WTC11 (cell line): Measurements from ENCODE around the gene VSTM2L. TPM values are rescaled to one million over a fixed set of nuclear protein-coding genes. Genes with fewer than 3 reads are reported as not detected.

ENCODE experiments used
- ATAC-seq: fragments of 200-7000 bp; cut with Tn5 transposase; 2 replicates; pipeline ENCODE4 v1.10.0; 2021; ENCODE audit warnings: mild to moderate bottlenecking, moderate library complexity
- CTCF ChIA-PET: fragments of 300-600 bp; sonication (Branson Sonifier 250); formaldehyde crosslinking; loops from one replicate; lab custom pipeline; 2021; ENCODE audit warnings: antibody characterized with exemption; lab: Charles Lee
- POLR2A ChIA-PET: fragments of 350-600 bp; sonication (Branson Sonifier 250); formaldehyde crosslinking; loops from one replicate; lab custom pipeline; 2021; ENCODE audit warnings: antibody characterized with exemption; lab: Charles Lee
- DNase-seq: peaks from one replicate; pipeline ENCODE4 v3.0.0; 2021; ENCODE audit warnings: low spot score
- H3K27ac Mint-ChIP-seq: 2 replicates; pipeline ENCODE4 v1.8.0; 2021; ENCODE audit warnings: mixed read lengths
- H3K27me3 Mint-ChIP-seq: 2 replicates; pipeline ENCODE4 v1.8.0; 2021; ENCODE audit warnings: low read depth, mild to moderate bottlenecking, moderate library complexity, mixed read lengths
- H3K36me3 Mint-ChIP-seq: 2 replicates; pipeline ENCODE4 v1.8.0; 2021; ENCODE audit warnings: mixed read lengths
- H3K4me1 Mint-ChIP-seq: 2 replicates; pipeline ENCODE4 v1.8.0; 2022; ENCODE audit warnings: mixed read lengths
- H3K4me3 Mint-ChIP-seq: 2 replicates; pipeline ENCODE4 v1.8.0; 2021; ENCODE audit warnings: mild to moderate bottlenecking, moderate library complexity, mixed read lengths
- H3K9me3 Mint-ChIP-seq: 2 replicates; pipeline ENCODE4 v1.8.0; 2021; ENCODE audit warnings: mixed read lengths
- CBFB ChIP-seq: sonication (generic); formaldehyde crosslinking; IDR thresholded peaks from 2 replicates; pipeline ENCODE4 v1.8.1; 2022; ENCODE audit warnings: mild to moderate bottlenecking, low read depth, missing genetic modification reagents
- CREB1 ChIP-seq: sonication (generic); formaldehyde crosslinking; IDR thresholded peaks from 2 replicates; pipeline ENCODE4 v1.8.0; 2023; ENCODE audit warnings: mild to moderate bottlenecking, missing genetic modification reagents
- CREM ChIP-seq: sonication (generic); formaldehyde crosslinking; IDR thresholded peaks from 2 replicates; pipeline ENCODE4 v1.8.1; 2022; ENCODE audit warnings: mild to moderate bottlenecking, missing genetic modification reagents, moderate library complexity
- GRHL2 ChIP-seq: fragments of 250-450 bp; sonication (Bioruptor Pico); IDR thresholded peaks from 2 replicates; pipeline ENCODE4 v1.8.0; 2022; ENCODE audit warnings: mild to moderate bottlenecking, moderate library complexity; ENCODE audit not compliant: insufficient replicate concordance, severe bottlenecking
- JAZF1 ChIP-seq: fragments of 250-450 bp; sonication (Bioruptor Pico); IDR thresholded peaks from 2 replicates; pipeline ENCODE4 v1.9.0; 2021; ENCODE audit warnings: moderate library complexity, mild to moderate bottlenecking, inconsistent platforms
- MXD4 ChIP-seq: fragments of 250-450 bp; sonication (Bioruptor Pico); IDR thresholded peaks from 2 replicates; pipeline ENCODE4 v1.8.0; 2021; ENCODE audit warnings: mild to moderate bottlenecking, moderate library complexity, borderline replicate concordance
- MYBL2 ChIP-seq: sonication (generic); formaldehyde crosslinking; IDR thresholded peaks from 2 replicates; pipeline ENCODE4 v1.8.1; 2023; ENCODE audit warnings: mild to moderate bottlenecking, moderate library complexity, missing genetic modification reagents
- NR2C2 ChIP-seq: sonication (generic); formaldehyde crosslinking; IDR thresholded peaks from 2 replicates; pipeline ENCODE4 v1.8.0; 2022; ENCODE audit warnings: mild to moderate bottlenecking, missing genetic modification reagents
- OVOL2 ChIP-seq: fragments of 250-450 bp; sonication (Bioruptor Pico); IDR thresholded peaks from 2 replicates; pipeline ENCODE4 v1.9.0; 2021; ENCODE audit warnings: mild to moderate bottlenecking, borderline replicate concordance
- SP1 ChIP-seq: sonication (generic); formaldehyde crosslinking; conservative IDR thresholded peaks from 2 replicates; pipeline ENCODE4 v1.8.1; 2022; ENCODE audit warnings: missing genetic modification reagents
- TCF7 ChIP-seq: sonication (generic); formaldehyde crosslinking; IDR thresholded peaks from 2 replicates; pipeline ENCODE4 v1.8.0; 2022; ENCODE audit warnings: mild to moderate bottlenecking, low read depth, missing genetic modification reagents, moderate library complexity
- TEAD4 ChIP-seq: sonication (generic); formaldehyde crosslinking; IDR thresholded peaks from 2 replicates; pipeline ENCODE4 v1.8.0; 2022; ENCODE audit warnings: mild to moderate bottlenecking, missing genetic modification reagents
- TP53 ChIP-seq: sonication (generic); formaldehyde crosslinking; IDR thresholded peaks from 2 replicates; pipeline ENCODE4 v1.8.1; 2023; ENCODE audit warnings: mild to moderate bottlenecking, missing genetic modification reagents
- ZNF671 ChIP-seq: fragments of 250-450 bp; sonication (Bioruptor Pico); IDR thresholded peaks from 2 replicates; pipeline ENCODE4 v1.8.0; 2021; ENCODE audit warnings: mild to moderate bottlenecking
- total RNA-seq: library from RNA; stranded (reverse); gene quantifications from 3 replicates; pipeline ENCODE4 v1.2.3, GENCODE V29; 2021
- TF ChIP-seq, protein P1 (sequence below): fragments of 250-450 bp; sonication (Bioruptor Pico); IDR thresholded peaks from 2 replicates; pipeline ENCODE4 v2.1.2; 2022; ENCODE audit warnings: mild to moderate bottlenecking, moderate library complexity
- TF ChIP-seq, protein P2 (sequence below): sonication (generic); formaldehyde crosslinking; IDR thresholded peaks from 2 replicates; pipeline ENCODE4 v1.8.1; 2022; ENCODE audit warnings: mild to moderate bottlenecking, moderate library complexity, missing genetic modification reagents
- TF ChIP-seq, protein P3 (sequence below): sonication (generic); formaldehyde crosslinking; IDR thresholded peaks from 2 replicates; pipeline ENCODE4 v1.8.1; 2023; ENCODE audit warnings: mild to moderate bottlenecking, missing genetic modification reagents, borderline replicate concordance
- TF ChIP-seq, protein P4 (sequence below): sonication (generic); formaldehyde crosslinking; IDR thresholded peaks from 2 replicates; pipeline ENCODE4 v1.8.0; 2022; ENCODE audit warnings: mild to moderate bottlenecking, missing genetic modification reagents
- TF ChIP-seq, protein P5 (sequence below): sonication (generic); formaldehyde crosslinking; IDR thresholded peaks from 2 replicates; pipeline ENCODE4 v1.8.0; 2022; ENCODE audit warnings: missing genetic modification reagents
- TF ChIP-seq, protein P6 (sequence below): sonication (generic); formaldehyde crosslinking; conservative IDR thresholded peaks from 2 replicates; pipeline ENCODE4 v1.8.1; 2022; ENCODE audit warnings: mild to moderate bottlenecking, missing genetic modification reagents
- TF ChIP-seq, protein P7 (sequence below): sonication (generic); formaldehyde crosslinking; IDR thresholded peaks from 2 replicates; pipeline ENCODE4 v1.8.1; 2023; ENCODE audit warnings: mild to moderate bottlenecking, moderate library complexity, missing genetic modification reagents

The VSTM2L gene
- total RNA-seq, 1 experiment from 2014 or later, result 1.9 TPM

DNA sequence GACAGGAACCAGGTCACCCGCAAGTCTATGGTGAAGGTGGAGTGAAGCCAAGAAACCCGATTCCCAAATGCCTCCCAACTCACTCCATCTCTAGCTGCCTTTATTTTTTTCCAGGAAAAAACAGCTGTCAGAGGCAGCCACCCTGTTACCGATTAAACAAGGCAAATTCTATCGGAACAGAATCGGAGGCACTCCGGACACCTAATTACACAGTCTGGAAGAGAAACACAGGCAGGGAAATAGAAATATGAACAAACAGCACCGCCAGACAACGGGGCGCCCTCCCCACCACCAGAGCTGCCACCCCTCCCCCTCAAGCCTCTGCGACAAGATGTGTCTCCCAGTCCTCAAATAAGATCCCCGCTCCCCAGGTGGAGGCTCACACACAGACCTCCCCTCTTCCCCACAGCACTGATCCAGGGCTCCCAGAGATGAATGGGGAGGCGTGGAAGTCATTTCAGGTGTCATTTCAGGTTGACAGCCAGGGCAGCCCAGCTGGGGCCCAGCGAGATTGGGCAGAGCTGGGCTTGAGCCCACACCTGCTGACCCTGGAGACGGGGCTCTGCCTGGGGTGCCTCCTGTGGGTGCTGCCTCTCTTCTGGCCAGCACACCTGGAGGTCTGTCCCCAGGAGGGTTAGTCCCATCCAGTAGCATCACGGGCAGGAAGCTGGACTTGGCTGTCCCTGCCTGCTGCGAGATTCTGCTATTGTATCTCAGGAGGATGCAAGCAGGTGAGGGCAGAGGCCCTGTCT lies 19.8 kb upstream of the VSTM2L start:
- ChIA-PET POLR2A (no interaction called here), CTCF (interaction anchor here (0.8 kb wide), 1 partner anchor 32 kb away, joined by 3 read pairs; no protein-coding TSS in a partner anchor)
- no peaks in the 10 kb centered on the region for H3K27me3 Mint-ChIP-seq
- no peak overlapping the region; the same call in 1 of the 2 replicates for H3K27ac Mint-ChIP-seq
- peaks cover 7% of the 10 kb centered on the region for H3K4me1 Mint-ChIP-seq
- H3K9me3 Mint-ChIP-seq, result no peaks in the 10 kb centered on the region
- no peak overlapping the region for H3K4me3 Mint-ChIP-seq
- H3K36me3 Mint-ChIP-seq, result no peaks in the 10 kb centered on the region
- no peak for ATAC-seq
- TF ChIP-seq JAZF1 (no peak), NR2C2 (no peak), MXD4 (no peak), MYBL2 (CRISPR knock-in tag) (no peak), OVOL2 (CRISPR knock-in tag) (no peak), TP53 (CRISPR knock-in tag) (no peak), SP1 (no peak)
- TF ChIP-seq, protein P1, sequence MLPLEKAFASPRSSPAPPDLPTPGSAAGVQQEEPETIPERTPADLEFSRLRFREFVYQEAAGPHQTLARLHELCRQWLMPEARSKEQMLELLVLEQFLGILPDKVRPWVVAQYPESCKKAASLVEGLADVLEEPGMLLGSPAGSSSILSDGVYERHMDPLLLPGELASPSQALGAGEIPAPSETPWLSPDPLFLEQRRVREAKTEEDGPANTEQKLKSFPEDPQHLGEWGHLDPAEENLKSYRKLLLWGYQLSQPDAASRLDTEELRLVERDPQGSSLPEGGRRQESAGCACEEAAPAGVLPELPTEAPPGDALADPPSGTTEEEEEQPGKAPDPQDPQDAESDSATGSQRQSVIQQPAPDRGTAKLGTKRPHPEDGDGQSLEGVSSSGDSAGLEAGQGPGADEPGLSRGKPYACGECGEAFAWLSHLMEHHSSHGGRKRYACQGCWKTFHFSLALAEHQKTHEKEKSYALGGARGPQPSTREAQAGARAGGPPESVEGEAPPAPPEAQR (CRISPR knock-in tag), result no peak
- TF ChIP-seq, protein P2, sequence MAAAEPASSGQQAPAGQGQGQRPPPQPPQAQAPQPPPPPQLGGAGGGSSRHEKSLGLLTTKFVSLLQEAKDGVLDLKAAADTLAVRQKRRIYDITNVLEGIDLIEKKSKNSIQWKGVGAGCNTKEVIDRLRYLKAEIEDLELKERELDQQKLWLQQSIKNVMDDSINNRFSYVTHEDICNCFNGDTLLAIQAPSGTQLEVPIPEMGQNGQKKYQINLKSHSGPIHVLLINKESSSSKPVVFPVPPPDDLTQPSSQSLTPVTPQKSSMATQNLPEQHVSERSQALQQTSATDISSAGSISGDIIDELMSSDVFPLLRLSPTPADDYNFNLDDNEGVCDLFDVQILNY (CRISPR knock-in tag), result no peak
- TF ChIP-seq, protein P3, sequence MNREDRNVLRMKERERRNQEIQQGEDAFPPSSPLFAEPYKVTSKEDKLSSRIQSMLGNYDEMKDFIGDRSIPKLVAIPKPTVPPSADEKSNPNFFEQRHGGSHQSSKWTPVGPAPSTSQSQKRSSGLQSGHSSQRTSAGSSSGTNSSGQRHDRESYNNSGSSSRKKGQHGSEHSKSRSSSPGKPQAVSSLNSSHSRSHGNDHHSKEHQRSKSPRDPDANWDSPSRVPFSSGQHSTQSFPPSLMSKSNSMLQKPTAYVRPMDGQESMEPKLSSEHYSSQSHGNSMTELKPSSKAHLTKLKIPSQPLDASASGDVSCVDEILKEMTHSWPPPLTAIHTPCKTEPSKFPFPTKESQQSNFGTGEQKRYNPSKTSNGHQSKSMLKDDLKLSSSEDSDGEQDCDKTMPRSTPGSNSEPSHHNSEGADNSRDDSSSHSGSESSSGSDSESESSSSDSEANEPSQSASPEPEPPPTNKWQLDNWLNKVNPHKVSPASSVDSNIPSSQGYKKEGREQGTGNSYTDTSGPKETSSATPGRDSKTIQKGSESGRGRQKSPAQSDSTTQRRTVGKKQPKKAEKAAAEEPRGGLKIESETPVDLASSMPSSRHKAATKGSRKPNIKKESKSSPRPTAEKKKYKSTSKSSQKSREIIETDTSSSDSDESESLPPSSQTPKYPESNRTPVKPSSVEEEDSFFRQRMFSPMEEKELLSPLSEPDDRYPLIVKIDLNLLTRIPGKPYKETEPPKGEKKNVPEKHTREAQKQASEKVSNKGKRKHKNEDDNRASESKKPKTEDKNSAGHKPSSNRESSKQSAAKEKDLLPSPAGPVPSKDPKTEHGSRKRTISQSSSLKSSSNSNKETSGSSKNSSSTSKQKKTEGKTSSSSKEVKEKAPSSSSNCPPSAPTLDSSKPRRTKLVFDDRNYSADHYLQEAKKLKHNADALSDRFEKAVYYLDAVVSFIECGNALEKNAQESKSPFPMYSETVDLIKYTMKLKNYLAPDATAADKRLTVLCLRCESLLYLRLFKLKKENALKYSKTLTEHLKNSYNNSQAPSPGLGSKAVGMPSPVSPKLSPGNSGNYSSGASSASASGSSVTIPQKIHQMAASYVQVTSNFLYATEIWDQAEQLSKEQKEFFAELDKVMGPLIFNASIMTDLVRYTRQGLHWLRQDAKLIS, result no peak
- TF ChIP-seq, protein P4, sequence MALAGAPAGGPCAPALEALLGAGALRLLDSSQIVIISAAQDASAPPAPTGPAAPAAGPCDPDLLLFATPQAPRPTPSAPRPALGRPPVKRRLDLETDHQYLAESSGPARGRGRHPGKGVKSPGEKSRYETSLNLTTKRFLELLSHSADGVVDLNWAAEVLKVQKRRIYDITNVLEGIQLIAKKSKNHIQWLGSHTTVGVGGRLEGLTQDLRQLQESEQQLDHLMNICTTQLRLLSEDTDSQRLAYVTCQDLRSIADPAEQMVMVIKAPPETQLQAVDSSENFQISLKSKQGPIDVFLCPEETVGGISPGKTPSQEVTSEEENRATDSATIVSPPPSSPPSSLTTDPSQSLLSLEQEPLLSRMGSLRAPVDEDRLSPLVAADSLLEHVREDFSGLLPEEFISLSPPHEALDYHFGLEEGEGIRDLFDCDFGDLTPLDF (CRISPR knock-in tag), result no peak
- TF ChIP-seq, protein P5, sequence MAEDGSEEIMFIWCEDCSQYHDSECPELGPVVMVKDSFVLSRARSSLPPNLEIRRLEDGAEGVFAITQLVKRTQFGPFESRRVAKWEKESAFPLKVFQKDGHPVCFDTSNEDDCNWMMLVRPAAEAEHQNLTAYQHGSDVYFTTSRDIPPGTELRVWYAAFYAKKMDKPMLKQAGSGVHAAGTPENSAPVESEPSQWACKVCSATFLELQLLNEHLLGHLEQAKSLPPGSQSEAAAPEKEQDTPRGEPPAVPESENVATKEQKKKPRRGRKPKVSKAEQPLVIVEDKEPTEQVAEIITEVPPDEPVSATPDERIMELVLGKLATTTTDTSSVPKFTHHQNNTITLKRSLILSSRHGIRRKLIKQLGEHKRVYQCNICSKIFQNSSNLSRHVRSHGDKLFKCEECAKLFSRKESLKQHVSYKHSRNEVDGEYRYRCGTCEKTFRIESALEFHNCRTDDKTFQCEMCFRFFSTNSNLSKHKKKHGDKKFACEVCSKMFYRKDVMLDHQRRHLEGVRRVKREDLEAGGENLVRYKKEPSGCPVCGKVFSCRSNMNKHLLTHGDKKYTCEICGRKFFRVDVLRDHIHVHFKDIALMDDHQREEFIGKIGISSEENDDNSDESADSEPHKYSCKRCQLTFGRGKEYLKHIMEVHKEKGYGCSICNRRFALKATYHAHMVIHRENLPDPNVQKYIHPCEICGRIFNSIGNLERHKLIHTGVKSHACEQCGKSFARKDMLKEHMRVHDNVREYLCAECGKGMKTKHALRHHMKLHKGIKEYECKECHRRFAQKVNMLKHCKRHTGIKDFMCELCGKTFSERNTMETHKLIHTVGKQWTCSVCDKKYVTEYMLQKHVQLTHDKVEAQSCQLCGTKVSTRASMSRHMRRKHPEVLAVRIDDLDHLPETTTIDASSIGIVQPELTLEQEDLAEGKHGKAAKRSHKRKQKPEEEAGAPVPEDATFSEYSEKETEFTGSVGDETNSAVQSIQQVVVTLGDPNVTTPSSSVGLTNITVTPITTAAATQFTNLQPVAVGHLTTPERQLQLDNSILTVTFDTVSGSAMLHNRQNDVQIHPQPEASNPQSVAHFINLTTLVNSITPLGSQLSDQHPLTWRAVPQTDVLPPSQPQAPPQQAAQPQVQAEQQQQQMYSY, result no peak
- DNase-seq, result no peak

DNA sequence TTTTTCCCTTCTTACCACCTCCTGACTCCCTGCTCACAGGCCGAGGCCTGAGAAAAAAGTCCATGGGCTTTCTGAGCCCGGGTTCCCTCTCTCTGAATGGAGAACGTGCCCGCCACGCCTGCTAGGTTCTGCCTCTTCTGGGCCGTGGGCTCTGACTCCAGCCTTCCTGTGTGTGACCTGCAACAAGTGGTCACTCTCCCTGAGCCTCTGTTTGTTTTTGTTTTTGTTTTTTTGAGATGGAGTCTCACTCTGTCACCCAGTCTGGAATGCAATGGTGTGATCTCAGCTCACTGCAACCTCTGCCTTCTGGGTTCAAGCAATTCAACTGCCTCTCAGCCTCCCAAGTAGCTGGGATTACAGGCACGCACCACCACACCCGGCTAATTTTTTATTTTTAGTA lies 17.9 kb upstream of the VSTM2L start:
- H3K4me1 Mint-ChIP-seq, result peaks cover 7% of the 10 kb centered on the region
- no peaks in the 10 kb centered on the region for H3K9me3 Mint-ChIP-seq
- no peak overlapping the region for H3K27ac Mint-ChIP-seq
- no peak for DNase-seq
- ChIA-PET POLR2A (no interaction called here), CTCF (interaction anchor here (1.1 kb wide), 1 partner anchor 108 kb away, joined by 4 read pairs; no protein-coding TSS in a partner anchor)
- H3K36me3 Mint-ChIP-seq, result no peaks in the 10 kb centered on the region
- ATAC-seq, result no peak
- no peaks in the 10 kb centered on the region for H3K27me3 Mint-ChIP-seq
- no peak overlapping the region for H3K4me3 Mint-ChIP-seq
- TF ChIP-seq TCF7 (CRISPR knock-in tag), result no peak
- no peak for TF ChIP-seq CREM (CRISPR knock-in tag)
- TF ChIP-seq NR2C2, result no peak
- no peak for TF ChIP-seq CBFB (CRISPR knock-in tag)
- TF ChIP-seq TEAD4 (CRISPR knock-in tag), result no peak
- no peak for TF ChIP-seq GRHL2 (CRISPR knock-in tag)
- TF ChIP-seq CREB1, result no peak
- TF ChIP-seq, protein P6, sequence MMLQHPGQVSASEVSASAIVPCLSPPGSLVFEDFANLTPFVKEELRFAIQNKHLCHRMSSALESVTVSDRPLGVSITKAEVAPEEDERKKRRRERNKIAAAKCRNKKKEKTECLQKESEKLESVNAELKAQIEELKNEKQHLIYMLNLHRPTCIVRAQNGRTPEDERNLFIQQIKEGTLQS (CRISPR knock-in tag), result no peak
- TF ChIP-seq, protein P7, sequence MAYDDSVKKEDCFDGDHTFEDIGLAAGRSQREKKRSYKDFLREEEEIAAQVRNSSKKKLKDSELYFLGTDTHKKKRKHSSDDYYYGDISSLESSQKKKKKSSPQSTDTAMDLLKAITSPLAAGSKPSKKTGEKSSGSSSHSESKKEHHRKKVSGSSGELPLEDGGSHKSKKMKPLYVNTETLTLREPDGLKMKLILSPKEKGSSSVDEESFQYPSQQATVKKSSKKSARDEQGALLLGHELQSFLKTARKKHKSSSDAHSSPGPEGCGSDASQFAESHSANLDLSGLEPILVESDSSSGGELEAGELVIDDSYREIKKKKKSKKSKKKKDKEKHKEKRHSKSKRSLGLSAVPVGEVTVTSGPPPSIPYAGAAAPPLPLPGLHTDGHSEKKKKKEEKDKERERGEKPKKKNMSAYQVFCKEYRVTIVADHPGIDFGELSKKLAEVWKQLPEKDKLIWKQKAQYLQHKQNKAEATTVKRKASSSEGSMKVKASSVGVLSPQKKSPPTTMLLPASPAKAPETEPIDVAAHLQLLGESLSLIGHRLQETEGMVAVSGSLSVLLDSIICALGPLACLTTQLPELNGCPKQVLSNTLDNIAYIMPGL (CRISPR knock-in tag), result no peak
- no peak for TF ChIP-seq ZNF671 (CRISPR knock-in tag)
